ENCODE results near the gene PAWR.
A peak's percentile ranks its signal among the peaks of the same experiment; 100 is the strongest.

The PAWR gene

GRCh38 chr12:79690638-79691510 lies at the start of gene PAWR:
PAWR (minus strand) TSS chr12:79690964; CDS start chr12:79690244, 720 bp downstream.
- TF ChIP-seq, protein P1, sequence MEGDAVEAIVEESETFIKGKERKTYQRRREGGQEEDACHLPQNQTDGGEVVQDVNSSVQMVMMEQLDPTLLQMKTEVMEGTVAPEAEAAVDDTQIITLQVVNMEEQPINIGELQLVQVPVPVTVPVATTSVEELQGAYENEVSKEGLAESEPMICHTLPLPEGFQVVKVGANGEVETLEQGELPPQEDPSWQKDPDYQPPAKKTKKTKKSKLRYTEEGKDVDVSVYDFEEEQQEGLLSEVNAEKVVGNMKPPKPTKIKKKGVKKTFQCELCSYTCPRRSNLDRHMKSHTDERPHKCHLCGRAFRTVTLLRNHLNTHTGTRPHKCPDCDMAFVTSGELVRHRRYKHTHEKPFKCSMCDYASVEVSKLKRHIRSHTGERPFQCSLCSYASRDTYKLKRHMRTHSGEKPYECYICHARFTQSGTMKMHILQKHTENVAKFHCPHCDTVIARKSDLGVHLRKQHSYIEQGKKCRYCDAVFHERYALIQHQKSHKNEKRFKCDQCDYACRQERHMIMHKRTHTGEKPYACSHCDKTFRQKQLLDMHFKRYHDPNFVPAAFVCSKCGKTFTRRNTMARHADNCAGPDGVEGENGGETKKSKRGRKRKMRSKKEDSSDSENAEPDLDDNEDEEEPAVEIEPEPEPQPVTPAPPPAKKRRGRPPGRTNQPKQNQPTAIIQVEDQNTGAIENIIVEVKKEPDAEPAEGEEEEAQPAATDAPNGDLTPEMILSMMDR (conservative IDR thresholded peaks at IDR 0.05) = peak; percentile 58
- peak within 1 kb of the TSS; percentile 95 for H3K27ac ChIP-seq

DNA sequence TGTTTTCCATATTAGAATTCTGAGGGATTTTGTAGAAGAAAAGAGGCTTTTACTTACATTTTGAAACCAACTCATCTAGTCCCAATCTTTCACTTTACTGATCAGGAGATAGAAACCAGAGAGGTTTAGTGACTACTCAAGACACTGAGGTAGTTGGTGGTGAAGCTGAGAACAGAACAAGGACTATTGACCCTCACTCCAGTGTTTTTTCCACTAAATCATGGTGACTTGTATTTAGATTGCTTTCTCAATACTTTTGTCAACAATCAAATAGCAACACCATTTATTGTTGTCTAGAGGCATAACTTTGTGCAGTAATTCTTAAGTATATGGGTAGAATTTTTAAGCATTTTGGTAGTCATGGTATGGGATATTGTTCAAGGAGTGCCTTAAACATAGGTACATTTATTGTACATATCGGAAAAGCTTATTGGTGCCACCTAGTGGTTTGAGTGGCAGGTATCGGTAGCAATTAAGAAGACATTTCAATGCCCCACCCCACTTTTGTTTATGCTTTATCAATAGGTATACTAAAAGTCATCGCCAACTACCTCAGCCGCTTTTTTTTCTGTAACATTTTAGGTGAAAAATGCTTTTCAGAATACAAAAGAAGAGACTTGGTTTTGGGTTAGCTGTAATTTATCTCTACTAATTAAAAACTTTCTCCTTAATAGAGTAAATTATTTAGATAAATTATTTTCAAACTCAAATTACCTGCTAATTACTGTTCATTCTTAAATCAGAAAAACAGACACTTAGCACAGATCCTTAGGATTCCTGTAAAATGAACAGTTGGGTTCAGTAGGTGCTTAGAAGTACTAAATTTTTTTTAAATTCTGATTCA lies 47.3 kb upstream of the PAWR start:
- no peak overlapping the region for H3K27ac ChIP-seq
- TF ChIP-seq, protein P1 (conservative IDR thresholded peaks at IDR 0.05) = peak; percentile 87

- H3K27ac ChIP-seq = no peak overlapping the region
- TF ChIP-seq, protein P1 (conservative IDR thresholded peaks at IDR 0.05) = no peak
Observed at GRCh38 chr12:79732638-79733037, 41.9 kb upstream of the PAWR start.

DNA sequence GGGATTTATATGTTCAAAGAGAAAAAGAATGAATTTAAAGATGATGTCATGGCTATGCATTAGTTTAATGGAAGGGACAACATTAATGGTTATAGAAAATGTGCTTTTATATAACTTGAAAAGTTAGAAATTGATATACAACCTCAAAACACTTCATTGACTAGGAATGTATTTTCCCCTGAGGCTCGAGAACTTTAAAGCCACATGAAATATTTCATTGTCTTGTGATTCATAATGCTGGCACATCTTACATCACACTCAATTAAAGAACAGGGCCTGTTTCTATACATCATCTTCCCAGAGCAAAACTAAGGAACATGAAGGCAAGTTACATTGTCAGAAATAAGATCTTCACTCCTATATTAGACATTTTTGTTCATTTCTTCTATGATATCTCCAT lies 35.2 kb upstream of the PAWR start:
- no peak overlapping the region for H3K27ac ChIP-seq
- TF ChIP-seq, protein P1 (conservative IDR thresholded peaks at IDR 0.05) = no peak

- H3K27ac ChIP-seq = no peak overlapping the region
- TF ChIP-seq, protein P1 (conservative IDR thresholded peaks at IDR 0.05) = no peak
Observed at GRCh38 chr12:79717006-79717405, 26.2 kb upstream of the PAWR start.

- no peak overlapping the region for H3K27ac ChIP-seq
- TF ChIP-seq, protein P1 (conservative IDR thresholded peaks at IDR 0.05) = no peak
Observed at GRCh38 chr12:79715308-79715707, 24.5 kb upstream of the PAWR start.
